GM12875 (cell line): ENCODE results near the gene PSMB7.

Source experiments
- H3K4me3 ChIP-seq: one replicate; pipeline ENCODE4 v1.5.1; 2011; ENCODE audit warnings: low read depth, low read length, control low read depth
- CTCF ChIP-seq: IDR thresholded peaks from 2 replicates; pipeline ENCODE4 v1.5.1; 2011; ENCODE audit warnings: low read depth, mild to moderate bottlenecking, control low read depth, inconsistent platforms, low read length, moderate library complexity, borderline replicate concordance; ENCODE audit not compliant: insufficient read depth

PSMB7 gene

DNA sequence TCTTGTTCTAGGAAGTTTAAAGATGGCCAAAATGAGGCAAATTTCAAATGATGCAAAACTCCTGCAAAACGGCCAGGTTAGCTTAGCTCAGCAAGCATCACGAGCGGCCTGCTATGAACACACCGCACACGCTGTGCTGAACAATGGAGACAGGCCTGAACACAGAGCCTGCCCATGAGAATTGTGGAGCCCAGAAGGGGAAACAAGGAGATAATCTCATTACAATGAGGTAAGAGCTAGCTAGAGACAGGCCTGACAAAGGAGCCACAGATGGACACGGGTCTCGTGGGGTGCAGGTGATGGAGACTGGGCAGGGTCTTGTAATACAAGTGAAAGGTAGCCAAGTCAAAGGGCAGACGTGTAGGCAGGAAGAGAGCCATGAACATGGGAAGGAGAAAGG is 50.2 kb downstream of the PSMB7 start:
- no peak for TF ChIP-seq CTCF

GRCh38 chr9:124364141-124364540 is 51.1 kb downstream of the PSMB7 start:
- TF ChIP-seq CTCF, result no peak
- no peak overlapping the region for H3K4me3 ChIP-seq

More for the DNA sequence above, 50.2 kb downstream of the PSMB7 start:
- no peak overlapping the region for H3K4me3 ChIP-seq

- no peak overlapping the region for H3K4me3 ChIP-seq
- no peak for TF ChIP-seq CTCF
These were observed 51.7 kb downstream of the PSMB7 start for GRCh38 chr9:124363326-124364096.

- no peak overlapping the region for H3K4me3 ChIP-seq
- TF ChIP-seq CTCF, result no peak
These were observed 54.1 kb downstream of the PSMB7 start for GRCh38 chr9:124361128-124361527.

- TF ChIP-seq CTCF, result no peak
- no peak overlapping the region for H3K4me3 ChIP-seq
These were observed 55.2 kb downstream of the PSMB7 start for GRCh38 chr9:124359855-124360678.

DNA sequence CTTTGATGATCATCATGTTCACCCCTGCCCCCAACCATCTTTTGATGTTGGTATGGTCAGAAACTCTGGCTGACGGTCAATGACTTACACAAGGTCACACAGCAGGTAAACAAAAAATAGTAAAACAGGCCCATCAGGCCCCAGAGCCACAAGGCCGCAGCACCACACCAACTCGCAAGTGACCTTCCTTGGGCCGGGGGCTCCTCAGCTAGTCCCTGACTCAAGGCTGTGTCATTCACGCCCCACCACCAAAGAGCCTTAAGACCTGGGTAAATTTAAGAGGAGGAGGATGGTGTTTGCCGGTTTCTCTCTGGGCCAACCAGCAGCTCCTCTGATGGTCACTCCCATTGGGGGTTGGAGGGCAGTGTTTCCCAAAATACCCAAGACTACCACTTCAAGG is 55.8 kb downstream of the PSMB7 start:
- TF ChIP-seq CTCF, result no peak
- no peak overlapping the region for H3K4me3 ChIP-seq
